Measurements from ENCODE around the gene EMP2. TPM values are rescaled to one million over a fixed set of nuclear protein-coding genes. Genes with fewer than 3 reads are reported as not detected.

The EMP2 gene
- total RNA-seq, 1 donor from 2014 or later: 14.6 TPM

- H3K4me1 Mint-ChIP-seq (ENCODE audit: low read depth): peaks cover 1% of the 10 kb centered on the region
- no peaks in the 10 kb centered on the region for H3K9me3 Mint-ChIP-seq (ENCODE audit: low read depth)
- H3K27me3 Mint-ChIP-seq (ENCODE audit: low read depth): no peaks in the 10 kb centered on the region
- no peak for TF ChIP-seq CTCF (IDR thresholded peaks at IDR 0.05)
- H3K27ac Mint-ChIP-seq (ENCODE audit: unreplicated experiment): no peak overlapping the region
- DNase-seq (ENCODE audit: low spot score): no peak
- no peaks in the 10 kb centered on the region for H3K36me3 Mint-ChIP-seq (ENCODE audit: low read depth)
- H3K4me3 Mint-ChIP-seq (ENCODE audit: unreplicated experiment): no peak overlapping the region
Observed at GRCh38 chr16:10519929-10520868, 60.2 kb downstream of the EMP2 start.

DNA sequence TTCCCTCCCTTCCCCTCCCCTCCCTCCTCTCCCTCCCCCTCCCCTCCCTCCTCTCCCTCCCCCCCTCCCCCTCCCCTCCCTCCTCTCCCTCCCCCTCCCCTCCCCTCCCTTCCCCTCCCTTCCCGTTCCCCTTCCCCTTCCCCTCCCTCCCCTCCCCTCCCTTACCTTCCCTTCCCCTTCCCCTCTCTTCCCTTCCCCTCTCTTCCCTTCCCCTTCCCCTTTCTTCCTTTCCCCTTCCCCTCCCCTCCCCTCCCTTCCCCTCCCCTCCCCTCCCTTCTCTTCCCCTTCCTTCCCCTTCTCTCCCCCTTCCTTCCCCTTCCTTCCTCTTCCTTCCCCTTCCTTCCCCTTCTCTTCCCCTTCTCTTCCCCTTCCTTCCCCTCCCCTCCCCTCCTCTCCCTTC, 61.1 kb downstream of the EMP2 start:
- no peak for TF ChIP-seq CTCF (IDR thresholded peaks at IDR 0.05)
- Mint-ChIP-seq H3K36me3 (ENCODE audit: low read depth) (no peaks in the 10 kb centered on the region), H3K4me1 (ENCODE audit: low read depth) (peaks cover 8% of the 10 kb centered on the region), H3K9me3 (ENCODE audit: low read depth) (no peaks in the 10 kb centered on the region), H3K27me3 (ENCODE audit: low read depth) (no peaks in the 10 kb centered on the region), H3K27ac (ENCODE audit: unreplicated experiment) (no peak overlapping the region), H3K4me3 (ENCODE audit: unreplicated experiment) (no peak overlapping the region)
- no peak for DNase-seq (ENCODE audit: low spot score)

GRCh38 chr16:10518479-10519041, 61.8 kb downstream of the EMP2 start:
- DNase-seq (ENCODE audit: low spot score): no peak
- H3K27ac Mint-ChIP-seq (ENCODE audit: unreplicated experiment): no peak overlapping the region
- H3K27me3 Mint-ChIP-seq (ENCODE audit: low read depth): no peaks in the 10 kb centered on the region
- peaks cover 8% of the 10 kb centered on the region for H3K4me1 Mint-ChIP-seq (ENCODE audit: low read depth)
- H3K4me3 Mint-ChIP-seq (ENCODE audit: unreplicated experiment): no peak overlapping the region
- no peak for TF ChIP-seq CTCF (IDR thresholded peaks at IDR 0.05)
- no peaks in the 10 kb centered on the region for H3K36me3 Mint-ChIP-seq (ENCODE audit: low read depth)
- no peaks in the 10 kb centered on the region for H3K9me3 Mint-ChIP-seq (ENCODE audit: low read depth)

DNA sequence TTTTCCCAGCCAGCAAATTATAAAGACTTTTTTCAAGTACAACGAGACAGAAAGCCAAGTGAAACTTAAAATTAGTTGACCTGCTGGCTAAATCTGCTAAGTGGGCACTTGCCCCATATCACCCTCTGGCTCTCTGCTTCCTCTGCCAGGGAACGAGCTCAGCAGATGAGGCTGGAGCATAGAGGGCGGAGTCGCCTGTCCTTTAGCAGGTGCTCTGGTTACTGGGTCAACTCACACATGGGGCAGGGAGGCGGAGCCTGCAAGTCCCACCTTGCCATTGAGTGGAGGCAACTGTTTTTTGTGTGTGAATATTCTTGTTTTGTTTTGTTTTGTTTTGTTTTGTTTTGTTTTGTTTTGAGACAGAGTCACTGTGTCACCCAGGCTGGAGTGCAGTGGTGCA, 62.5 kb downstream of the EMP2 start:
- Mint-ChIP-seq H3K27ac (ENCODE audit: unreplicated experiment) (no peak overlapping the region), H3K27me3 (ENCODE audit: low read depth) (peaks cover 3% of the 10 kb centered on the region), H3K9me3 (ENCODE audit: low read depth) (no peaks in the 10 kb centered on the region), H3K36me3 (ENCODE audit: low read depth) (no peaks in the 10 kb centered on the region), H3K4me1 (ENCODE audit: low read depth) (peaks cover 8% of the 10 kb centered on the region), H3K4me3 (ENCODE audit: unreplicated experiment) (no peak overlapping the region)
- DNase-seq (ENCODE audit: low spot score): no peak
- TF ChIP-seq CTCF (IDR thresholded peaks at IDR 0.05): no peak

DNA sequence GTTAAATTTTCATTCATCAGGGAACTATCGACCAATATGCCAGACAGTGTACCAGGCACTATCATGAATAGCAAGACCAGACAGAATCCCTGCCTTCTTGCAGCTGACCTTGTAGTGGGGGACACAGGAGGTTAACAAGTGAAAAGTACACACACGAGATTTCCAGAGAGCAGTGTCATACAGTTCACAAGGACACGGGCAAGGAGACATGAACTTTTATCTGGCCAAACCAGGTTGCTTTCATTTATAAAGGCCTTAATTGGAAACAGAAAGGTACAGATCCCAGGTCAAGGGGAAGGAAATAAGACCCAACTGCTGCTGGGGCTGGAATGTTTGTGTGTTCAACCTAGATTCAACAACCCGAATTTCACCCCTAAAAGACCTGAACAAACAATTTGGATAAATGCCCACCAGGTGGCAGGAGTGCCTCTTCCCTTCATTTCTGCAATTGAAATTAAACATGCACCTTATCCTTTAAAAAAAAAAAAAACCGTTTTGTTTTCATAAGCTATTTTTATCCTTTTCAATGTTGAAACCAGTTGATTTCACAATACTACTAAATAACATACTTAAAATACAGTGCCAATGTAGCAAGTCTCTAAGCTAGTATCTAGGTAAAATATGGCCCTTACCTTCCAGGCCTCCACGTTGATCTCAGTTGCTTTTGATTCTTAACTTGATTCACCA, 65.9 kb downstream of the EMP2 start:
- TF ChIP-seq CTCF (IDR thresholded peaks at IDR 0.05): peak; percentile 93
- Mint-ChIP-seq H3K4me3 (ENCODE audit: unreplicated experiment) (no peak overlapping the region), H3K4me1 (ENCODE audit: low read depth) (peaks cover 8% of the 10 kb centered on the region)

More for the DNA sequence above, 65.9 kb downstream of the EMP2 start:
- Mint-ChIP-seq H3K27ac (ENCODE audit: unreplicated experiment) (no peak overlapping the region), H3K27me3 (ENCODE audit: low read depth) (peaks cover 3% of the 10 kb centered on the region), H3K9me3 (ENCODE audit: low read depth) (no peaks in the 10 kb centered on the region), H3K36me3 (ENCODE audit: low read depth) (no peaks in the 10 kb centered on the region)
- DNase-seq (ENCODE audit: low spot score): no peak
